Cardiac fibroblast (primary cell): ENCODE measurements around the gene MYH7B.

Source experiments
- DNase-seq, 2 donors: peaks; one replicate each; pipeline versions ENCODE4 v3.0.0 to v3.0.0-alpha.2; 2010; ENCODE audit warnings: low read depth in 2 of 2
- H3K4me3 ChIP-seq, 2 donors: replicated peaks in 1 of 2; 1 replicate in 1 of 2; 2 replicates in 1 of 2; pipeline ENCODE4 v1.5.1; 2011; ENCODE audit warnings: low read depth in 2 of 2, low read length in 2 of 2, mild to moderate bottlenecking in 2 of 2, moderate library complexity in 1 of 2
- TF ChIP-seq, protein P1 (sequence below): IDR thresholded peaks from one replicate; pipeline ENCODE4 v1.5.1; 2011; ENCODE audit warnings: low read depth, mild to moderate bottlenecking, low read length, inconsistent platforms

The MYH7B gene

DNA sequence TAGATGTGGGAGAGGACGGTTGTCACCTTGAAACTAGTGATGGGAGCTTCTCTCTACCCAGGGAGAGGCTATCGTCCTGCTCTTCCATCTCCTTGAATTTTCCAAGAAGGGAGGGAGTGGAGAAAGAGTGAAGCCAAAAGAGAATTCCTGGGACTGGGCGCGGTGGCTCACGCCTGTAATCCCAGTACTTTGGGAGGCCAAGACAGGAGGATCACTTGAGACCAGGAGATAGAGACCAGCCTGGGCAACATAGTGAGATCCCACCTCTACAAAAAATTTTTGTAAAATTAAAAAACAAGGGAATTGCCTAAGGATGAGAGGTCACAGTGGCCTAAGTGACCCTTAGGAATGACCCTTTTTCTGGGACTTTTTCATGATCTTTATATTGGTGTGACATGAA, 8.8 kb downstream of the MYH7B start:
- DNase-seq, result no peak
- TF ChIP-seq, protein P1, sequence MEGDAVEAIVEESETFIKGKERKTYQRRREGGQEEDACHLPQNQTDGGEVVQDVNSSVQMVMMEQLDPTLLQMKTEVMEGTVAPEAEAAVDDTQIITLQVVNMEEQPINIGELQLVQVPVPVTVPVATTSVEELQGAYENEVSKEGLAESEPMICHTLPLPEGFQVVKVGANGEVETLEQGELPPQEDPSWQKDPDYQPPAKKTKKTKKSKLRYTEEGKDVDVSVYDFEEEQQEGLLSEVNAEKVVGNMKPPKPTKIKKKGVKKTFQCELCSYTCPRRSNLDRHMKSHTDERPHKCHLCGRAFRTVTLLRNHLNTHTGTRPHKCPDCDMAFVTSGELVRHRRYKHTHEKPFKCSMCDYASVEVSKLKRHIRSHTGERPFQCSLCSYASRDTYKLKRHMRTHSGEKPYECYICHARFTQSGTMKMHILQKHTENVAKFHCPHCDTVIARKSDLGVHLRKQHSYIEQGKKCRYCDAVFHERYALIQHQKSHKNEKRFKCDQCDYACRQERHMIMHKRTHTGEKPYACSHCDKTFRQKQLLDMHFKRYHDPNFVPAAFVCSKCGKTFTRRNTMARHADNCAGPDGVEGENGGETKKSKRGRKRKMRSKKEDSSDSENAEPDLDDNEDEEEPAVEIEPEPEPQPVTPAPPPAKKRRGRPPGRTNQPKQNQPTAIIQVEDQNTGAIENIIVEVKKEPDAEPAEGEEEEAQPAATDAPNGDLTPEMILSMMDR, result no peak
- no peak overlapping the region for H3K4me3 ChIP-seq

DNA sequence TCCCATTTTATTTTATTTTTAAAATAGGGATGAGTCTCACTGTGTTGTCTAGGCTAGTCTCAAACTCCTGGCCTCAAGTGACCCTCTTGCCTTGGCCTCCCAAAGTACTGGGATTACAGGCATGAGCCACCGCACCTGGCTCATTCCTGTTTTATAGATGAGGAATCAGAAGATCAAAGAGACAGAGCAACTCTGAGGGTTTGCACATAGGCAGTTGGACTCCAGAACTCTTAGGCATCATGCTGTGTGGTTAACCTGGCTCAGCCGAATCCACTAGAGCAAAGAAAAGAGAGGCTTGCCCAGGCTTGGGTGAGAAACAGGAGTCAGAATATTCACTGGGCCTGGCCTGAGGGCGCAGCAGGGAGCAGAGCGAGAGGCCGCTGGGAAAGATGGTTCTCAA, 9.4 kb downstream of the MYH7B start:
- H3K4me3 ChIP-seq, result no peak overlapping the region
- DNase-seq, result no peak
- TF ChIP-seq, protein P1, result no peak

DNA sequence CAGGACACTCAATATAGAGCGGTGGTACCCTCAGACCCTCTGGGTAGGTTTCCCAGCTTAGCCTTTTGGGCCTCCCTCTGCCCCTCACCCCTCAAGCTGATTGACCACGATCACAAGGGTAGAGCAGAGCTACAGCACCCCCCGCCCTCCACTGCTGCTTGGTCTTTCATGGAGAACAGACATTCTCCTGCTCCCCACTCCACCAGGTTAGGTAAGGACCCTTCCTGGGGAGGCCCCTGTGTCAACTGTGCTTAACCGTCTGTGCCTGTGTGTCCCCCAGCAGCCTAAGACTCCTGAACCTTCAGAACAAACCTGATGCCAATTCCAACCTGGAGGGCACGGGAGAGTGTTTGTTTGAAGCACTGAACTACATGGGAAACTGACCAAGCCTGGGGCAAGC, 11.8 kb downstream of the MYH7B start:
- TF ChIP-seq, protein P1, result no peak
- no peak overlapping the region for H3K4me3 ChIP-seq
- no peak for DNase-seq

DNA sequence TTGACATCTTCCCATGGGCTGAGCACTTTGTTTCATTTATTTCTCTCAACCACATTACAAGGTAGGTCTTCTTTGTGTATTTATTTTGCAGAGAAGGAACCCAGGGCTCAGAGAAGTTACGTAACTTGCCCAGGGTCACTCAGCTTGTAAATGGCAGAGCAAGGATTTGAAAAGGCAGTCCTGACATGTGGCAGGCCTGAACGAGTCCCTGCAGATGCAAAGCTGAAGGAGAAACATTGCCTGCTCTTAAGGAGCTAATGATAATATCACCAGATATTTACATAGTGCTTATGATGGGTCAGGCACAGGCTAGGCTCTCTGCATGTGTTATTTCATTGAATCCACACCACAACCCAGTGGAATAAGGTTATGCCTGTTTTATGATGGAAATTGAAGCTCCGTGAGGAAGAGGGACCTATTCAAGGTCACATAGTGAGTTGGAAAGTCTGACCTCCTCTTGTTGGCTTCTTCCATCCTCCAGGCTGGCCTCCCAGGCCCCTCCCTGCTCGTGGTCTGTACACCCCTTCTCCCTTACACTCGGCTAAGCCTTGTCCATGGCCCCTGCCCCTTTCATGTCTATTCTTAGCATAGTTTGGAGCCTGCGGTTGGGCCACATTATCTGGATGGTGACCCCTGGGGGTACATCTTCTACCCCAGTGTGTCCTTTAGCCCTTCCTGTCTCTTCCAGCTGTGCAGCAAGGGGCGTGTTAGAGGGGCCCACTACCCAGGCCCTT, 12.5 kb downstream of the MYH7B start:
- no peak overlapping the region for H3K4me3 ChIP-seq
- DNase-seq, result no peak
- TF ChIP-seq, protein P1, result no peak

DNA sequence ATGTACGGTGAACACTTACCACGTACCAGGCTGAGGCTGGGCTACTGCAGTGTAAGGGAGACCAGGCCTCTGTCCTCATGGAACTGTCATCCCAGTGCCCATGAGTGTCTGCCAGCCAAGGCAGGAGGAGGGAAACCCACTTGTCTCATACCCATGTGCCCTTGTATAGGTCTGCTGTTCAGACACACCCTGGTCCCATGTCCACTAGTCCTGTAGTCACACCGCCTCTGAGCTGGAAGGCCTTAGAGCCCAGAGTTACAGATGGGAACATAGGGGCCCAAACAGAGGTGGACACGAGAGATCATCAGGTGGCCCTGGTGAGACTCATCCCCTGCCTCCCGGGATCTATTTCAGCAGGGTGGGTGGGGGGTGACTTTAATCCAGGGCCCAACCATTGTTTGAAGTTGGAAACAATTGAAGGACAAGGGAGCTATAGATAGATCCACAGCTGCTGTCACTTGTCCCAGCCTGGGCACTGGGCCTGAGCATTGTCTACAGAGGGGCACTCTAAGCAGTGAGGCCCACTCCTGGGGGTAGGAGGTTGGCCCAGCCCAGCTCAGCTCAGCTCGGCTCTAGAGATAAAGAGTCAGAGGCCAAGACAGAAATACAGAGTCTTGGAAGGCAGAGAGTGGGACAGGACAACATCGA, 14.6 kb downstream of the MYH7B start:
- H3K4me3 ChIP-seq, result no peak overlapping the region
- TF ChIP-seq, protein P1, result no peak
- no peak for DNase-seq

DNA sequence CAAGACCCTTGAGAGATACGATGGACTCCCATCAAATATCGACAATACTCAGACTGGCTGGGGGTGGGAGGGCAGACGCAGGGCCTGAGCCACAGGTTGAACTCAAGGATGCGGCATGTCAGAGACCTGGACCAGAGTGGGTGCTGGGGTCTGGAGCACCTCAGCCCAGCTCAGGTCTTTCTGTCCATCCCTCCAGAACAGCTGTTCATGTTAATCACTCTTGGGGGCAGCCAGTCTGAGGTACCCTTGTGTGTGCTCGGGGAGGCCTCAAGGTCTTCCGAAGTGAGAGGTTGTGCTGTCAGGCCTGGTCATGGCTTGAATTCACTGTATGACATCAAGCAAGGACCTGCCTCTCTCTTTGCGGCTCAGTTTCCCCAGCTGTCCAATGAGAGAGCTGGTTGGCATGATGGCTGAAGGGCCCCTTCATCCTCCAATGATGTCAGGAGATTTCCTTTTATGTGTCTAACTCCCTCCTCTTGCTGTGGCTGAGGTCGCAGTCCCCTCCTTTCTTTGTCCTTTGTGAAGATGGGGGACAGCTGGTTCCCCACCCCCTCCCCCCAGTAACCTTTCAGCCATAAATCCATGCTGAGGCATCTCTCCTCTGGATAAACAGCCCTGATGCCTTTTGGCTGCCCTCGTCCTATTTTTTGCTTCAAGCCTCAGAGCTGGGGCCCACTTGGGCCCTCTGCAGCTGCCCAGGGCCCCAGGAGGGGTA, 15.3 kb downstream of the MYH7B start:
- DNase-seq, result no peak
- H3K4me3 ChIP-seq, result no peak overlapping the region
- TF ChIP-seq, protein P1, result no peak
